Measurements from ENCODE around the gene KIAA1328. TPM values are rescaled to one million over a fixed set of nuclear protein-coding genes. Genes with fewer than 3 reads are reported as not detected.

KIAA1328 gene
- total and polyA plus RNA-seq, 2 donors, result 4.2 to 6.1 TPM

DNA sequence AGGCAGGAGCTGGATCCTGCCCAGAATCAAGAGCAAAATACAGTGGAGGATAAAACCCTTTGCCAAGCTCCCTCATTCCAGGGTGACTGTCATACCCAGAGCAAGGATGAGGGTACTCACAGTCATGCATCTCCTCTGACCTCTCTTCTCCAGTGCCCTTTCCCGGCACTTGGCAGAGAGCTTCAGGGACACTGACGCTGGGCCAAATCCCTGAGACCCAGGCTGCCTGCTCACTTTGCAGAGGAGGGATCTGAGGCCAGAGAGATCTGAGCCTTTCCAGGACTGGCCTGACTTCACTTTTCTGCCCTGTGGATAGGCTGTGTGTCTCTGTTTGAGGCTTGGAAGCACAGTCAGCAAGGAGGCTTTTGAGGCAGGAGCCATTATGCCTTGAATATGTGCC is 406.7 kb downstream of the KIAA1328 start:
- no peaks in the 10 kb centered on the region for H3K4me1 ChIP-seq (ENCODE audit: control insufficient read depth in 2 of 2, insufficient read depth in 2 of 2, low read length in 2 of 2)
- peaks cover 0 to 2% of the 10 kb centered on the region in 2 donors for H3K27me3 ChIP-seq (ENCODE audit: control insufficient read depth in 2 of 2, insufficient read depth in 1 of 2, low read length in 1 of 2)
- no peak for DNase-seq (ENCODE audit: low read depth in 6 of 9, low spot score in 9 of 9)
- no peaks in the 10 kb centered on the region for H3K9me3 ChIP-seq (ENCODE audit: control insufficient read depth in 2 of 2, insufficient read depth in 1 of 2, low read length in 1 of 2)
- H3K4me3 ChIP-seq (ENCODE audit: low read length in 2 of 2), result no peak overlapping the region
- H3K27ac ChIP-seq (ENCODE audit: low read depth in 1 of 2, low read length in 1 of 2), result no peak overlapping the region
- 97% methylated on average over 2 of the region's 2 CpGs for WGBS
- no peaks in the 10 kb centered on the region for H3K36me3 ChIP-seq (ENCODE audit: control insufficient read depth in 2 of 2, insufficient read depth in 2 of 2, low read length in 1 of 2)

DNA sequence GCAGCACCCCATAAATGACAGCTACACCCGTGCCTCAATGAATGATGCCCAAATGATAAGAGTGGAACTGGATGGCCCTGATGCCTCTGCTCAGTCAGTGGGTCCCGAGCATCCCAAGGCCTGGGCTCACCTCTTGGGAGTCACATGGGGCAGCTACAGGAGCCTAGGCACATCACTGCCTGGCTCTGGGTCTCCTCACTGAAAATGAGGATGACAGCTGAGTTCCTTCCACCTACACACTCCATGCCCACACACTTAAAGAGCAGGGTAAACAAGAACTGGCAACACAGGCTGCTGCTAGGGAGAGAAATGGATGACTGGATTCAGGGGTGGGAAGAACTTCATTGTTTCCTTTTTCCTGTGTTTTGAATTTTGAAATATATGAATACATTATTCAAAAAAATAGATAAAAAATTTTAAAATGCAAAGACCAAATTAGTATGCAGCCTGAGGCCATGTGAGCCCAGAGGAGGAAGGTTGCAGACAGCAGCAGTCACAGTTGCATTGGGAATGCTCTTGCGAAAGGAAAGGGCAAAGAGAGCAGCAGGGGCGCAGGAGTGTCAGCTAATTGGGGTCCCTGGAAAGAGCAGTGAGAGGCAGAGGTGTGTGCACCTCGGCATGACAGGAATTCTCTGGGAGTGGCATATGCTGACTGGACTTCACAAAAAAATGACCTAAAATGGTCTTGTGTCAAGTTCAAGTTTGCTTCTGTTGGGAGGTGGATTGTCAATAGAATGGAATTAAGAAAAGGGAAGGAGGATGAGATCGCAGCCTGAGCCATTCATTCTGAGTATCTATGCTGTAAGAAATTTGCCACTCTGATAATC is 409.6 kb downstream of the KIAA1328 start:
- DNase-seq (ENCODE audit: low read depth in 6 of 9, low spot score in 9 of 9), result no peak
- H3K27me3 ChIP-seq (ENCODE audit: control insufficient read depth in 2 of 2, insufficient read depth in 1 of 2, low read length in 1 of 2), result peaks cover 7 to 24% of the 10 kb centered on the region in 2 donors
- no peaks in the 10 kb centered on the region for H3K4me1 ChIP-seq (ENCODE audit: control insufficient read depth in 2 of 2, insufficient read depth in 2 of 2, low read length in 2 of 2)
- H3K4me3 ChIP-seq (ENCODE audit: low read length in 2 of 2), result no peak overlapping the region
- no peaks in the 10 kb centered on the region for H3K36me3 ChIP-seq (ENCODE audit: control insufficient read depth in 2 of 2, insufficient read depth in 2 of 2, low read length in 1 of 2)
- 92% methylated on average over 6 of the region's 6 CpGs for WGBS
- H3K9me3 ChIP-seq (ENCODE audit: control insufficient read depth in 2 of 2, insufficient read depth in 1 of 2, low read length in 1 of 2), result no peaks in the 10 kb centered on the region
- H3K27ac ChIP-seq (ENCODE audit: low read depth in 1 of 2, low read length in 1 of 2), result no peak overlapping the region

DNA sequence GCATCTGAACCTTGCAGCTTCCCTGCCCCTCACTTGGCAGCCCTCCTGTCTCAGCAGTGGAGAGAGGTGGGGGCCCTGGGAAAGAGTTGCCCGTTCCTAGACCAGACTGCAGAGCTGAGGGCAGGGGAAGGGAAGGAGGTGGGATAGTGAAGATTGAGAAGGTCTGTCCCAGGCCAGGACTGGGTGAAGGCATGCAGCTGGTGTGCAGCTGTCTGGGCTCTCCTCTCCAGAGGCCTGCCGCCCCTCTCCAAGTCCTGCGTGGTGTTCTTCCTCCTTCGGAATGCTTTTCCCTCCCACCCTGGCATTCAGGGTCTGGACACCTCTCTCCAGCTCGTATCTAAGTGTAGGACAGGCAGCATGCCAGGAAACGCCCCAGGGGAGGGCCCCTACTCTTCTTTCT is 413.2 kb downstream of the KIAA1328 start:
- H3K36me3 ChIP-seq (ENCODE audit: control insufficient read depth in 2 of 2, insufficient read depth in 2 of 2, low read length in 1 of 2), result no peaks in the 10 kb centered on the region
- H3K9me3 ChIP-seq (ENCODE audit: control insufficient read depth in 2 of 2, insufficient read depth in 1 of 2, low read length in 1 of 2), result peaks cover 0 to 2% of the 10 kb centered on the region in 2 donors
- H3K27me3 ChIP-seq (ENCODE audit: control insufficient read depth in 2 of 2, insufficient read depth in 1 of 2, low read length in 1 of 2), result peaks cover 14 to 46% of the 10 kb centered on the region in 2 donors
- H3K27ac ChIP-seq (ENCODE audit: low read depth in 1 of 2, low read length in 1 of 2), result no peak overlapping the region
- WGBS, result 86% methylated on average over 6 of the region's 6 CpGs
- DNase-seq (ENCODE audit: low read depth in 6 of 9, low spot score in 9 of 9), result no peak
- no peaks in the 10 kb centered on the region for H3K4me1 ChIP-seq (ENCODE audit: control insufficient read depth in 2 of 2, insufficient read depth in 2 of 2, low read length in 2 of 2)
- H3K4me3 ChIP-seq (ENCODE audit: low read length in 2 of 2), result no peak overlapping the region

DNA sequence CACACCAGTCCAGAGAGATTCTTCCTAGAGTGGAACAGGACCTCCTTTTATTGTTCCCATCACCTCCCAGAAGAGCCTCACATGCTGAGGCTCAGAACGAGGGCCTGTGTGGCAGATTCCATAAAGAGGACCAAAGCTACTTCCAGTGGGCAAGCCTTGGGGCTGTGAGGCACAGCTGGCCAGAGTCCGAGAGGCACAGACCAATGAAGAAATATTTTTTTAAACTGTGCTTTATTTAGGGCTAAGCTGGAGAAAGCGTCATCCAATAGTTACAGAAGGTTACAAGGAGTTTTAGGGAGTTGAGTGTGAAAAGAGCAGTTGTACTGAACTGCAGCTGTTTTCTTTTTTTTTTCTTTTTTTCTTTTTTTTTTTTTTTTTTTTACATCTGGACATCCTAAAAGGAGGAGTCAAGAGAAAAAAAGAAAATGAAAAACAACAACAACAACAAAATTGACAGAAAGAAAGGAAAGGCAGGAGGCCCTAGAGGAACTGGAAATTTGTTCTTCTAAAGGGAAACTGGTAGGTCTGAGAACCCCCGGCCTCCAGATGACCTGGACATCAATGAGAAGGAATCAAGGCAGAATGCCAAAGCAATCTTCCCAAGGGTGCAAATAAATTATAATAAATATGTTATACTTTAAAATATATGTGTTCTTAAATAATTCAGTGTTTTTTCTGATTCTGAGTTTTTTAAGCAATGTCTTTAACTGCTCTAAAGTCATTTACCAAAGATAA is 414.1 kb downstream of the KIAA1328 start:
- WGBS, result 95% methylated on average over 4 of the region's 4 CpGs
- no peak overlapping the region for H3K4me3 ChIP-seq (ENCODE audit: low read length in 2 of 2)
- H3K27me3 ChIP-seq (ENCODE audit: control insufficient read depth in 2 of 2, insufficient read depth in 1 of 2, low read length in 1 of 2), result peaks cover 14 to 46% of the 10 kb centered on the region in 2 donors
- no peaks in the 10 kb centered on the region for H3K4me1 ChIP-seq (ENCODE audit: control insufficient read depth in 2 of 2, insufficient read depth in 2 of 2, low read length in 2 of 2)
- H3K27ac ChIP-seq (ENCODE audit: low read depth in 1 of 2, low read length in 1 of 2), result no peak overlapping the region
- no peaks in the 10 kb centered on the region for H3K36me3 ChIP-seq (ENCODE audit: control insufficient read depth in 2 of 2, insufficient read depth in 2 of 2, low read length in 1 of 2)
- DNase-seq (ENCODE audit: low read depth in 6 of 9, low spot score in 9 of 9), result no peak
- peaks cover 0 to 2% of the 10 kb centered on the region in 2 donors for H3K9me3 ChIP-seq (ENCODE audit: control insufficient read depth in 2 of 2, insufficient read depth in 1 of 2, low read length in 1 of 2)

DNA sequence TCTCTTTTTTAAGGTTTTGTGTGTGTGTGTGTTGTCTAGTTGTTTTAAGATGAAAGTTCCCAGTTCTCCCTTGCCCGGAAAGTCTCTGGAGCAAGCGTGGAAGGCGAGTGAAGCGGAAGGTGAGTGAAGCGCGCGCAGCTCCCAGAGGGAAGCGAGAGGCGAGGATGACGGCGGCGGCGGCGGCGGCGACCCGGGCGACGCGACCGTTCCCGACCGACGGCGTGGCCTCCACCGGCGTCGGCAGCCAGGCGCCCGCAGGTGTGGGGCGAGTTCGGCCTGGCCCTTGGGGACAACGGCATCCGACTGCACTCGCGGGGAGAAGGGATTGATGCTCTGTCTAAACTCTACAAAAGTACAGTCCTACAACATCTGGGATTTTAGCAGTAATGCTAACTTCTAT is 414.8 kb downstream of the KIAA1328 start:
- Histone ChIP-seq H3K36me3 (ENCODE audit: control insufficient read depth in 2 of 2, insufficient read depth in 2 of 2, low read length in 1 of 2) (no peaks in the 10 kb centered on the region), H3K27me3 (ENCODE audit: control insufficient read depth in 2 of 2, insufficient read depth in 1 of 2, low read length in 1 of 2) (peaks cover 14 to 48% of the 10 kb centered on the region in 2 donors), H3K9me3 (ENCODE audit: control insufficient read depth in 2 of 2, insufficient read depth in 1 of 2, low read length in 1 of 2) (peaks cover 0 to 2% of the 10 kb centered on the region in 2 donors), H3K4me1 (ENCODE audit: control insufficient read depth in 2 of 2, insufficient read depth in 2 of 2, low read length in 2 of 2) (no peaks in the 10 kb centered on the region), H3K4me3 (ENCODE audit: low read length in 2 of 2) (no peak overlapping the region), H3K27ac (ENCODE audit: low read depth in 1 of 2, low read length in 1 of 2) (no peak overlapping the region)
- 8% methylated on average over 36 of the region's 36 CpGs for WGBS
- DNase-seq (ENCODE audit: low read depth in 6 of 9, low spot score in 9 of 9), result no peak

DNA sequence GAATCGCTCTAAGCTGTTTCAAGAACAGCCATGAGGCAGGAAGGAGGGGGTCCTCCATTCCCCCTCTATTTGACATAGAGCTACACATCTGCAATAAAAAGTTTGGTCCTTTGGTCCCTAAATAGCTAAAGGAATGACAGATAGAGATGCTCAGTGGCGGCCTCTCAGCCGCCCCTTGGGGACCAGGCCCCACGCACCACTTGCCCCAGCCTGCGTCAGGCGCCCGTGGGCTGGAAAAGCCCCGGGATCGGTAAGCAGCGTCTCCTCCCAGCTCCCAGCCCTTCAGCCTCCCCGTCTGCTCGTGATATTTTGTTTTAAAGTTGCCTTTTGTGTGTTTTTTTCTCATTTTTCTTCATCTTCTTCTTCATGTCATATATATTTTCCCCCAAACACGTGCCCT is 415.7 kb downstream of the KIAA1328 start:
- H3K4me1 ChIP-seq (ENCODE audit: control insufficient read depth in 2 of 2, insufficient read depth in 2 of 2, low read length in 2 of 2), result no peaks in the 10 kb centered on the region
- peaks cover 0 to 2% of the 10 kb centered on the region in 2 donors for H3K9me3 ChIP-seq (ENCODE audit: control insufficient read depth in 2 of 2, insufficient read depth in 1 of 2, low read length in 1 of 2)
- no peaks in the 10 kb centered on the region for H3K36me3 ChIP-seq (ENCODE audit: control insufficient read depth in 2 of 2, insufficient read depth in 2 of 2, low read length in 1 of 2)
- no peak overlapping the region for H3K4me3 ChIP-seq (ENCODE audit: low read length in 2 of 2)
- H3K27ac ChIP-seq (ENCODE audit: low read depth in 1 of 2, low read length in 1 of 2), result no peak overlapping the region
- no peak for DNase-seq (ENCODE audit: low read depth in 6 of 9, low spot score in 9 of 9)
- WGBS, result 94% methylated on average over 13 of the region's 13 CpGs
- peaks cover 14 to 55% of the 10 kb centered on the region in 2 donors for H3K27me3 ChIP-seq (ENCODE audit: control insufficient read depth in 2 of 2, insufficient read depth in 1 of 2, low read length in 1 of 2)

DNA sequence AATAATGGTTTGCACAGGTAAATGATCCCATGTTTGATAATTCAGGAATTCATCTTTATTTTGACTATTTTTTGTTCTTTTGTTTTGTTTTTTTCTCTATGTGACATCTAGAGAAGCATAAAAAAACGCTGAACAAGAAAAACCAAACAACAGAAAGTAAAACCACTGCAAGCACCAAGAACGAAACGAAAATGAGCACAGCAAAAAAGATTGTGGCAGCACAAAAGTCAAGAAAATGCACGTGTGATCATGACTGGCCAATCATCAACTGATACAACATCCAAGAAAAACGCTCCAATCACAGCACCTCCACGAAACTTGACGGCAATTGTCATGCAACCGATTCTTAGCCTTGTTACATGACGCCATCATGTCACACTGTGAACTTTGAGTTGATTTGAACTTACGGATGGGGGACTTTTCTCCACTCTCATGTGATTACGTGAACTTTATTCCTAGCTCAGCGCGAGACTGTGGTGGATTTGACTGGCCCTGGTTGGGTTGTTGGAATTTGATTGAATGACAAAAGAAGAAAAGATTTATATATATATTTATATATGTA is 417.9 kb downstream of the KIAA1328 start:
- Histone ChIP-seq H3K27me3 (ENCODE audit: control insufficient read depth in 2 of 2, insufficient read depth in 1 of 2, low read length in 1 of 2) (peaks cover 14 to 60% of the 10 kb centered on the region in 2 donors), H3K4me1 (ENCODE audit: control insufficient read depth in 2 of 2, insufficient read depth in 2 of 2, low read length in 2 of 2) (no peaks in the 10 kb centered on the region)
- 94% methylated on average over 13 of the region's 13 CpGs for WGBS

DNA sequence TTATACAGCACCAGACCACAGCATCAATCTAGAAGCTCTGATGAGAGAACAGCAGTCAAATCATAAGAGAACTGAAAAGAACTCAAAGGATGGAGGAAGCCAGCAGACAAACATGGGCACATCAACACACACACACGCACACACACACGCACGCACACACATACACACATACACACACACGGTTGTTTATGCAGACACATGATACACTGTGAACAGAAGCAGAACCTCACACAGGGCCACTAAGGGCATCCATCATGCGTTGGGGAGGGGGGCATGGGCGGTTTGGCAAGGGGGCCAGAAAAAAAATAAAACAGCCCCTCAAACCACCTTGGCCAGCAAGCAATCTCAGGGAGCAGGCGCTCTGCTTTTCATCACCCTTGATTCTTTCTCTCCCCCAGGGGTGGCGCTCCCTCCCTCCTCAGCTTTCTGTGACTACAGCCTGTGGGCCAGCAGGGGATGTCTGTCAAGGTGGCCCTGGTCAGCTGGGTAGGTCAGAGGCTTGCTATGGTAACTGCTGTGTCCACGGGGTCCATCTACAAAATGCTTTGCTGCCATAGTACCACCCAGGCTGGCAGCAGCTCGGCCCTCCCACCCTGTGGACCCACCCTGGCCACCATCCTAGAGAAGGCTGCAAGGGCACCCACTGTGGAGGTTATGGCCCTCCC is 418.7 kb downstream of the KIAA1328 start:
- DNase-seq (ENCODE audit: low read depth in 6 of 9, low spot score in 9 of 9), result no peak
- Histone ChIP-seq H3K27ac (ENCODE audit: low read depth in 1 of 2, low read length in 1 of 2) (no peak overlapping the region), H3K27me3 (ENCODE audit: control insufficient read depth in 2 of 2, insufficient read depth in 1 of 2, low read length in 1 of 2) (peaks cover 13 to 60% of the 10 kb centered on the region in 2 donors), H3K9me3 (ENCODE audit: control insufficient read depth in 2 of 2, insufficient read depth in 1 of 2, low read length in 1 of 2) (peaks cover 0 to 2% of the 10 kb centered on the region in 2 donors), H3K36me3 (ENCODE audit: control insufficient read depth in 2 of 2, insufficient read depth in 2 of 2, low read length in 1 of 2) (no peaks in the 10 kb centered on the region), H3K4me1 (ENCODE audit: control insufficient read depth in 2 of 2, insufficient read depth in 2 of 2, low read length in 2 of 2) (no peaks in the 10 kb centered on the region), H3K4me3 (ENCODE audit: low read length in 2 of 2) (no peak overlapping the region)
- 92% methylated on average over 10 of the region's 10 CpGs for WGBS

More for the DNA sequence above, 417.9 kb downstream of the KIAA1328 start:
- H3K9me3 ChIP-seq (ENCODE audit: control insufficient read depth in 2 of 2, insufficient read depth in 1 of 2, low read length in 1 of 2), result peaks cover 0 to 2% of the 10 kb centered on the region in 2 donors
- no peak overlapping the region for H3K4me3 ChIP-seq (ENCODE audit: low read length in 2 of 2)
- H3K36me3 ChIP-seq (ENCODE audit: control insufficient read depth in 2 of 2, insufficient read depth in 2 of 2, low read length in 1 of 2), result no peaks in the 10 kb centered on the region
- no peak overlapping the region for H3K27ac ChIP-seq (ENCODE audit: low read depth in 1 of 2, low read length in 1 of 2)
- no peak for DNase-seq (ENCODE audit: low read depth in 6 of 9, low spot score in 9 of 9)

All from thymus (tissue), 11 donors.